Uterus (tissue), 4 donors: Measurements from ENCODE around the gene AZIN2. TPM values are rescaled to one million over a fixed set of nuclear protein-coding genes. Genes with fewer than 3 reads are reported as not detected.

Experiments
- DNase-seq, 2 donors: peaks; one replicate each; pipeline ENCODE4 v3.0.0-alpha.2; 2019 to 2020
- H3K27ac ChIP-seq, 2 donors: fragments of 200-600 bp; sonication (generic); 1 replicate in 1 of 2; 2 replicates in 1 of 2; pipeline ENCODE4 v1.5.1; 2016 to 2018
- H3K27me3 ChIP-seq, 2 donors: fragments of 200-600 bp; sonication (generic); one replicate each; pipeline ENCODE4 v1.5.1; 2018 to 2019; ENCODE audit warnings: control low read depth in 1 of 2
- H3K36me3 ChIP-seq, 2 donors: fragments of 200-600 bp; sonication (generic); one replicate each; pipeline ENCODE4 v1.5.1; 2019; ENCODE audit warnings: control low read depth in 1 of 2
- H3K4me1 ChIP-seq, 2 donors: fragments of 200-600 bp; sonication (generic); one replicate each; pipeline ENCODE4 v1.5.1; 2018 to 2019; ENCODE audit warnings: control low read depth in 1 of 2
- H3K4me3 ChIP-seq, 2 donors: fragments of 200-600 bp; sonication (generic); 1 replicate in 1 of 2; 2 replicates in 1 of 2; pipeline ENCODE4 v1.5.1; 2018 to 2019; ENCODE audit warnings: mild to moderate bottlenecking in 1 of 2
- H3K9me3 ChIP-seq, 2 donors: fragments of 200-600 bp; sonication (generic); one replicate each; pipeline ENCODE4 v1.5.1; 2019; ENCODE audit warnings: control low read depth in 1 of 2
- CTCF ChIP-seq, 4 experiments: fragments of 200-600 bp in 2 of 4; fragments of 450-650 bp in 2 of 4; sonication (generic) in 2 of 4; IDR thresholded peaks; one replicate each; pipeline ENCODE4 v1.5.1; 2016 to 2019; ENCODE audit warnings: antibody characterized with exemption in 4 of 4, mild to moderate bottlenecking in 2 of 4, moderate library complexity in 1 of 4
- POLR2A ChIP-seq, 2 donors: fragments of 450-650 bp; IDR thresholded peaks; one replicate each; pipeline ENCODE4 v1.6.1; 2016; ENCODE audit warnings: antibody characterized with exemption in 2 of 2, mild to moderate bottlenecking in 1 of 2, moderate library complexity in 1 of 2
- intact Hi-C: fragments of 100-400 bp; cut with DNase I; formaldehyde crosslinking; loops from one replicate; pipeline ENCODE4 v1.15.1; 2023; ENCODE audit warnings: low total_unique reads
- total RNA-seq, 4 donors: library from RNA; depleted of rRNA in 3 of 4; stranded (reverse); fragments of >200 nt in 3 of 4; gene quantifications; one replicate each; pipeline versions ENCODE4 v1.1.0 to v1.2.4, GENCODE V29; 2014 to 2023
- donor health status: DM: yes; HTN: yes; CAD: no.

The AZIN2 gene
- total RNA-seq, 4 donors from 2014 or later: 1.2 to 16.1 (median 6.9) TPM

- DNase-seq: peak in 1 of 2 donors; percentile 36
- Histone ChIP-seq H3K27me3 (no peaks in the 10 kb centered on the region), H3K9me3 (no peaks in the 10 kb centered on the region), H3K27ac (peak overlapping the region in 1 of 2 donors; percentile 7), H3K4me1 (no peaks in the 10 kb centered on the region), H3K4me3 (no peak overlapping the region), H3K36me3 (no peaks in the 10 kb centered on the region)
- intact Hi-C loops: no loop called here
- TF ChIP-seq CTCF (IDR thresholded peaks at IDR 0.05) (no peak), POLR2A (IDR thresholded peaks at IDR 0.05) (no peak)
Observed at GRCh38 chr1:33143176-33143575, 62.2 kb downstream of the AZIN2 start.

- intact Hi-C loops: no loop called here
- TF ChIP-seq POLR2A (IDR thresholded peaks at IDR 0.05) (no peak), CTCF (IDR thresholded peaks at IDR 0.05) (no peak)
- Histone ChIP-seq H3K4me1 (no peaks in the 10 kb centered on the region), H3K27ac (no peak overlapping the region), H3K27me3 (no peaks in the 10 kb centered on the region), H3K9me3 (no peaks in the 10 kb centered on the region), H3K36me3 (no peaks in the 10 kb centered on the region), H3K4me3 (no peak overlapping the region)
- no peak for DNase-seq
Observed at GRCh38 chr1:33143698-33144097, 62.7 kb downstream of the AZIN2 start.

DNA sequence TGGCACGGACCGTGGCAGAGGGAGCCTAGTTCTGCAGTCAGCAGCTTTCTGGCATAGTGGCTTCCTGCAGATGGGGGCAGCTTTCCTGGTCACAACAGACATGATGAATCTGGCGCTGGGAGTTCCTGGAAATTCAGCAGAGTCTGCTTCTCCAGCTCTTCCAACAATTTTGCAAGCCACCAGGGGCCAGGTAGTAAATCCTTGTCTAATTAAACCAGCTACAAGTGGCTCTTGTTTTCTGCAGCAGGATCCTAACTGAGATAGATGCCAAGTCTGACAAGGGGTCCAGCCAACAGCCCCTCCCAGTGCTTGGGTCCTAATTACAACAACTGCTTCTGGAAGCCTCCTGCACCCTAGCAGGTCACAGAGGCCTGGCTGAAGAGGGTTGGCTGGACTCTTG is 65.0 kb downstream of the AZIN2 start:
- no peak overlapping the region for H3K27ac ChIP-seq
- H3K4me3 ChIP-seq: no peak overlapping the region
- H3K9me3 ChIP-seq: no peaks in the 10 kb centered on the region
- TF ChIP-seq POLR2A (IDR thresholded peaks at IDR 0.05) (no peak), CTCF (IDR thresholded peaks at IDR 0.05) (no peak)
- no peaks in the 10 kb centered on the region for H3K4me1 ChIP-seq
- H3K27me3 ChIP-seq: no peaks in the 10 kb centered on the region
- DNase-seq: no peak
- H3K36me3 ChIP-seq: no peaks in the 10 kb centered on the region
- intact Hi-C loops: no loop called here

- H3K27me3 ChIP-seq: no peaks in the 10 kb centered on the region
- H3K9me3 ChIP-seq: no peaks in the 10 kb centered on the region
- TF ChIP-seq CTCF (IDR thresholded peaks at IDR 0.05) (no peak), POLR2A (IDR thresholded peaks at IDR 0.05) (no peak)
- H3K36me3 ChIP-seq: no peaks in the 10 kb centered on the region
- intact Hi-C loops: no loop called here
- H3K4me3 ChIP-seq: no peak overlapping the region
- no peaks in the 10 kb centered on the region for H3K4me1 ChIP-seq
- H3K27ac ChIP-seq: no peak overlapping the region
- no peak for DNase-seq
Observed at GRCh38 chr1:33147275-33147996, 66.5 kb downstream of the AZIN2 start.

GRCh38 chr1:33147997-33148314 is 67.0 kb downstream of the AZIN2 start:
- TF ChIP-seq POLR2A (IDR thresholded peaks at IDR 0.05) (no peak), CTCF (IDR thresholded peaks at IDR 0.05) (no peak)
- intact Hi-C loops: no loop called here

More at GRCh38 chr1:33147997-33148314, 67.0 kb downstream of the AZIN2 start:
- no peaks in the 10 kb centered on the region for H3K4me1 ChIP-seq
- DNase-seq: no peak
- no peaks in the 10 kb centered on the region for H3K36me3 ChIP-seq
- no peaks in the 10 kb centered on the region for H3K27me3 ChIP-seq
- H3K4me3 ChIP-seq: no peak overlapping the region
- H3K9me3 ChIP-seq: no peaks in the 10 kb centered on the region
- H3K27ac ChIP-seq: no peak overlapping the region
